Cardiac fibroblast (primary cell): ENCODE measurements around the gene FZD8.

Source experiments
- DNase-seq, 2 donors: peaks; one replicate each; pipeline versions ENCODE4 v3.0.0 to v3.0.0-alpha.2; 2010; ENCODE audit warnings: low read depth in 2 of 2
- H3K4me3 ChIP-seq, 2 donors: replicated peaks in 1 of 2; 1 replicate in 1 of 2; 2 replicates in 1 of 2; pipeline ENCODE4 v1.5.1; 2011; ENCODE audit warnings: low read depth in 2 of 2, low read length in 2 of 2, mild to moderate bottlenecking in 2 of 2, moderate library complexity in 1 of 2
- TF ChIP-seq, protein P1 (sequence below): IDR thresholded peaks from one replicate; pipeline ENCODE4 v1.5.1; 2011; ENCODE audit warnings: low read depth, mild to moderate bottlenecking, low read length, inconsistent platforms

FZD8 gene

DNA sequence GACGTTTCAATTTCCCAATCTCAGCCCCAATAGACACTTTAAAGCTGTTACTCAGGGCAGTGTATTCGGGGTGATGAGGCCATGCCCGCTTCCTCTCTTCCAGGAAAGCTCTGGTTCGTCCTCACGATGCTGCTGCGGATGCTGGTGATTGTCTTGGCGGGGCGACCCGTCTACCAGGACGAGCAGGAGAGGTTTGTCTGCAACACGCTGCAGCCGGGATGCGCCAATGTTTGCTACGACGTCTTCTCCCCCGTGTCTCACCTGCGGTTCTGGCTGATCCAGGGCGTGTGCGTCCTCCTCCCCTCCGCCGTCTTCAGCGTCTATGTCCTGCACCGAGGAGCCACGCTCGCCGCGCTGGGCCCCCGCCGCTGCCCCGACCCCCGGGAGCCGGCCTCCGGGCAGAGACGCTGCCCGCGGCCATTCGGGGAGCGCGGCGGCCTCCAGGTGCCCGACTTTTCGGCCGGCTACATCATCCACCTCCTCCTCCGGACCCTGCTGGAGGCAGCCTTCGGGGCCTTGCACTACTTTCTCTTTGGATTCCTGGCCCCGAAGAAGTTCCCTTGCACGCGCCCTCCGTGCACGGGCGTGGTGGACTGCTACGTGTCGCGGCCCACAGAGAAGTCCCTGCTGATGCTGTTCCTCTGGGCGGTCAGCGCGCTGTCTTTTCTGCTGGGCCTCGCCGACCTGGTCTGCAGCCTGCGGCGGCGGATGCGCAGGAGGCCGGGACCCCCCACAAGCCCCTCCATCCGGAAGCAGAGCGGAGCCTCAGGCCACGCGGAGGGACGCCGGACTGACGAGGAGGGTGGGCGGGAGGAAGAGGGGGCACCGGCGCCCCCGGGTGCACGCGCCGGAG, 34.4 kb downstream of the FZD8 start:
- peak in 1 of 2 donors; percentile 21 for DNase-seq
- peak overlapping the region; percentile 47 to 50 for H3K4me3 ChIP-seq
- TF ChIP-seq, protein P1, sequence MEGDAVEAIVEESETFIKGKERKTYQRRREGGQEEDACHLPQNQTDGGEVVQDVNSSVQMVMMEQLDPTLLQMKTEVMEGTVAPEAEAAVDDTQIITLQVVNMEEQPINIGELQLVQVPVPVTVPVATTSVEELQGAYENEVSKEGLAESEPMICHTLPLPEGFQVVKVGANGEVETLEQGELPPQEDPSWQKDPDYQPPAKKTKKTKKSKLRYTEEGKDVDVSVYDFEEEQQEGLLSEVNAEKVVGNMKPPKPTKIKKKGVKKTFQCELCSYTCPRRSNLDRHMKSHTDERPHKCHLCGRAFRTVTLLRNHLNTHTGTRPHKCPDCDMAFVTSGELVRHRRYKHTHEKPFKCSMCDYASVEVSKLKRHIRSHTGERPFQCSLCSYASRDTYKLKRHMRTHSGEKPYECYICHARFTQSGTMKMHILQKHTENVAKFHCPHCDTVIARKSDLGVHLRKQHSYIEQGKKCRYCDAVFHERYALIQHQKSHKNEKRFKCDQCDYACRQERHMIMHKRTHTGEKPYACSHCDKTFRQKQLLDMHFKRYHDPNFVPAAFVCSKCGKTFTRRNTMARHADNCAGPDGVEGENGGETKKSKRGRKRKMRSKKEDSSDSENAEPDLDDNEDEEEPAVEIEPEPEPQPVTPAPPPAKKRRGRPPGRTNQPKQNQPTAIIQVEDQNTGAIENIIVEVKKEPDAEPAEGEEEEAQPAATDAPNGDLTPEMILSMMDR: no peak

DNA sequence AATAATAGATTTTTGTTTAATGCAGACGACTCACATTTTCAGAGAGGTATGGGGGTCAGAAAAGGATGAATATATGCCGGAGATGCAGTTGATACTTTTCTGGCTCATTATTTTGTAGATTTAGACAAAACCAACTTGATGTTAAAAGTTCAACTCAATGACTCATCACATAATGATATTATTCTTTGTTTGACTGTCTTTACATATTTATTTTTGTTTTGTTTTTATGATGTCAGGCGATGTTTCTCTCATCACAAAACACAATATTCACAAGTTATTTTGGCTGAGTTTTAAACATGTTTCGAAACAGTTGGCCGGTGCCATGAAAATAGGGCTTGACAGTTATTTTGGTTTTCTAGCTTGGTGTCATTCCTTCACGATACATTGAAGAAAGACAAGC, 35.7 kb downstream of the FZD8 start:
- peak; percentile 37 to 66 for DNase-seq
- TF ChIP-seq, protein P1: no peak
- no peak overlapping the region for H3K4me3 ChIP-seq

DNA sequence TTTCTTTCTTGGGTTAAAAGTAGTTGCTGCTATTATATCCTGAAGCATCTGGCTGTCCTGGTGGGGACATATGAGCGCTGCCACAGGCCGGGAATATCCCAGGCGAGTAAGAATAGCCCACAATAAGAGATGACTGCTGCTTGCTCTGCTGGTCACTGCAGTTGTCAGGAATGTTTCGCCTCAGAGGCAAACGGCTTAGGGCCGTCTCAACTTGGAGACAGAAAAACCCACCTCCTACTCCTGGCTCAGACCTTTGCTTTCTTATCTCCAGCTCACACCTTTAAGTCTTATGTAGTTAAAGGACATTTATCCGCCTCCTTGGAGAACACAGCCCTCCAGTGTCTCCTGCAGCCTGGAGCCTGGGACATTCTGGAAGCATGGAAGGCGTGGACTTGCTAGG, 36.9 kb downstream of the FZD8 start, which contains the start of gene GJD4:
Gene GJD4 (plus strand): TSS at position 151 of the 400 bp plus-strand sequence. CDS start 227 bp downstream, at position 378.
- no peak within 1 kb of the TSS for H3K4me3 ChIP-seq
- DNase-seq: no peak
- TF ChIP-seq, protein P1: no peak

DNA sequence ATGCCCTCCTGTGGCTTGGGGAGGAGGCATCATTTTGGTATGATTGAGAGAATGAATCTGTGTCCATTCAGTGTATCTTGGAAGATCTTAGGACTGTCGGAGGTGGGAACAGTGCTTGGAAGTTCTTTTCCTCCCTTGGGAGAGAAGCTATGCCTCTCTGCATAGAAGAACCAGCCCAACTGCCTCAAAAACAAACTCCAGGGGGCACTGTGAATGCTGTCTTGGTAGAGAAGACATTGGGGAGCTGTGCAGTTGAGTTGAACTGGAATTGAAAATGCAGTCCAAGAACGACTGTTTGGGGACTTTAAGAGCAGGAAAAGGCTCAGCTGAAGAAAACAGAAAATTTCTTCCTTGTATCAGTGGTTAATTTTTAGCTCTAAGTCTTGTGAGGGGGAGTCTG, 41.9 kb downstream of the FZD8 start:
- H3K4me3 ChIP-seq: no peak overlapping the region
- TF ChIP-seq, protein P1: peak; percentile 32
- DNase-seq: peak; percentile 12 to 23

DNA sequence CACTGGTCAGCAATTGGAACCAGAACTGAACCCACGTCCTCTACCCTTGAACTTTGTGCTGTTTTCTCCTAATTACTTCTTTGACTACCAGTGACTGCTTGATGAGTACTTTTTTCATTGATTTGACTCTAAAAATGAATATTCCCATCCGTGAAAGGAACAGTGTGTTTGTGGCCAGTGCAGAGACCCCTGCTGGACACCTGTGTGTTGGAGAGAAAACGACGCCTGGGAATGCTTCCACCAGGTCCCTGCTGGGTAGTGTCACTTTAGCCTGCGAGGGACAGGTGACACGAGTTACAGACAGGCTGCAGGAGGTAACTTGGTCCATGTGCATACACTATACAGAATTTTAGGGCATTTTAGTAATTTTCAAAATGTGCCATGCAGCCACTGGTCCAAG, 43.7 kb downstream of the FZD8 start:
- H3K4me3 ChIP-seq: no peak overlapping the region
- TF ChIP-seq, protein P1: peak; percentile 52
- peak in 1 of 2 donors; percentile 26 for DNase-seq

DNA sequence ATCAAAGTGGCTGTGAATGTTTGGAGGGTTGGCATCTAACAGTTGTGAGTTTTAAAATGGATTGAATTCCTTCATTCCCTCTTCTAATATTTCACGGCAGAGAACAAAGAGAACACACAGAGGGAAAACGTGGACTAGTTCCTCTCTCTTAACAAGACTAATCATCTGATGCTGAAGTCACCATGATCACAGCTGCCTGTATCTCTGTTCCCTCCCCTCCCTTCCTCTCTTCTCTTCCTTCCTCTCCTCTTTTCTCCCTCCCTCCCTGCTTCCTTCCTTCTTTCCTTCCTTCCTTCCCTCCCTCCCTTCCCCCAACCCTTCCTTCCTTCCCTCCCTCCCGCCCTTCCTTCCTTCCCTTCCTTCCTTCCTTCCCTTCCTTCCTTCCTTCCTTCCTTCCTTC, 47.0 kb downstream of the FZD8 start:
- TF ChIP-seq, protein P1: no peak
- DNase-seq: no peak
- H3K4me3 ChIP-seq: no peak overlapping the region
